Karpas-422 (cell line): ENCODE measurements around the gene CHID1. TPM values are rescaled to one million over a fixed set of nuclear protein-coding genes. Genes with fewer than 3 reads are reported as not detected.

Experiments used
- DNase-seq: peaks from one replicate; pipeline ENCODE4 v3.0.0-alpha.2; 2015
- H2AFZ ChIP-seq: fragments of 200-600 bp; sonication (generic); 2 replicates; pipeline ENCODE4 v1.6.1; 2014; ENCODE audit warnings: antibody characterized with exemption, low read length, mixed read lengths
- H3K27ac ChIP-seq: fragments of 200-600 bp; sonication (generic); 2 replicates; pipeline ENCODE4 v1.5.1; 2014; ENCODE audit warnings: mild to moderate bottlenecking, low read length, moderate library complexity
- H3K27me3 ChIP-seq: fragments of 200-600 bp; sonication (generic); 2 replicates; pipeline ENCODE4 v1.6.1; 2014; ENCODE audit warnings: low read length, mixed read lengths
- H3K36me3 ChIP-seq: fragments of 200-600 bp; sonication (generic); 2 replicates; pipeline ENCODE4 v1.6.1; 2014; ENCODE audit warnings: low read length, mixed read lengths; ENCODE audit not compliant: insufficient read depth
- H3K4me1 ChIP-seq: fragments of 200-600 bp; sonication (generic); 2 replicates; pipeline ENCODE4 v1.6.1; 2014; ENCODE audit warnings: mild to moderate bottlenecking, low read length, mixed read lengths
- H3K4me2 ChIP-seq: fragments of 200-600 bp; sonication (generic); 2 replicates; pipeline ENCODE4 v1.6.1; 2014; ENCODE audit warnings: low read length, low read depth, mild to moderate bottlenecking; ENCODE audit not compliant: poor library complexity, severe bottlenecking
- H3K4me3 ChIP-seq: fragments of 200-600 bp; sonication (generic); 2 replicates; pipeline ENCODE4 v1.5.1; 2014; ENCODE audit warnings: mild to moderate bottlenecking, antibody characterized with exemption, low read length, mixed read lengths
- H3K79me2 ChIP-seq: fragments of 200-600 bp; sonication (generic); 2 replicates; pipeline ENCODE4 v1.6.1; 2014; ENCODE audit warnings: mild to moderate bottlenecking, low read length, mixed read lengths
- H3K9ac ChIP-seq: fragments of 200-600 bp; sonication (generic); 2 replicates; pipeline ENCODE4 v1.6.0; 2014; ENCODE audit warnings: low read length
- H3K9me2 ChIP-seq: fragments of 200-600 bp; sonication (generic), shearing (Covaris generic); replicated peaks from 2 replicates; pipeline ENCODE4 v1.6.0; 2014; ENCODE audit warnings: mild to moderate bottlenecking, low read length, moderate library complexity; ENCODE audit not compliant: insufficient read depth
- H3K9me3 ChIP-seq: fragments of 300-700, 200-600 bp; sonication (generic); 2 replicates; pipeline ENCODE4 v1.6.1; 2014; ENCODE audit warnings: low read length, mixed read lengths
- H4K20me1 ChIP-seq: fragments of 200-600 bp; sonication (generic); 2 replicates; pipeline ENCODE4 v1.6.1; 2014; ENCODE audit warnings: mild to moderate bottlenecking, antibody characterized with exemption, low read length, low read depth; ENCODE audit not compliant: insufficient read depth
- total RNA-seq: library from RNA; depleted of rRNA; stranded (reverse); fragments of >200 nt; shearing (Covaris generic); gene quantifications from 2 replicates; pipeline ENCODE4 v1.2.3, GENCODE V29; 2014; ENCODE audit warnings: low replicate concordance

The CHID1 gene
- total RNA-seq, 1 experiment from 2014 or later: 32.8 TPM

DNA sequence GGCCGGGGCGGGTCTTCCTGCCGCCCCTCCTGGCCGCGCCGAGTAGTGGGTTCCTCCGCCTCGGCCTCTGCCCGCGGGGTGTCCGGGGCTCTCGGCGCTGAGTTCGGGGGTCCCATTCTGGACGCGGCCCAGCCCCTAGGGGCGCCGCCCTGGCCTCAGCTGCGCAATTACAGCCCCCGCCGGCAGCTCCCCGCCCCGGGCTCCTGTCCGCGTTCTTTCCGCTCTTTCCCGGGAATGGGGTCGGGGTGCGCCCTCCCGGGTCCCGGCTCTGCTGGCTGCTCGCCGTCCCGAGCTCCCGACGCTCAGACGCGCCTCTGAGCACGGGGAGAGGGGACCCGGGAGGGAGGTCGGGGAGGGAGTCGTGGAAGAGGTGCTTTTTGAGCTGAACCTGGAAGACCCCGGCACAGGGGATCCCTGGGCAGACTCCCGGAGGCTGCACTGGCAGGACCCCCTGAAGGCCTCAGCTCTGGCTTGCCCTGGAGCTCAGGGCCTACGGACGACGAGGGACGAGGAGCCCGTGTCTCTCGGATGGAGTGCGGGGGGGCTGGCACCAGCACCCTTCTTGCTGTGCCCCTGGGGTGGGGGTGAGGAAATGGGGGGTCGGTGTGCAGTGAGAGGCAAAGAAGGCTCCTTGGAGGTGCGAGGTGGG is 67.4 kb downstream of the CHID1 start:
- Histone ChIP-seq H3K27me3 (no peaks in the 10 kb centered on the region), H3K79me2 (peaks cover 24% of the 10 kb centered on the region), H3K9ac (peak overlapping the region; percentile 99), H2AFZ (peak overlapping the region; percentile 87; the same call in 1 of the 2 replicates), H3K36me3 (0 out of 2 replicates have a peak, but pooled peaks cover 3% of the 10 kb centered on the region), H3K9me3 (no peaks in the 10 kb centered on the region), H4K20me1 (peaks cover 27% of the 10 kb centered on the region; the same call in 1 of the 2 replicates), H3K9me2 (no peaks in the 10 kb centered on the region), H3K4me2 (peak overlapping the region; percentile 85), H3K4me1 (peaks cover 24% of the 10 kb centered on the region), H3K4me3 (peak overlapping the region; percentile 99), H3K27ac (no peak overlapping the region)
- DNase-seq: no peak

DNA sequence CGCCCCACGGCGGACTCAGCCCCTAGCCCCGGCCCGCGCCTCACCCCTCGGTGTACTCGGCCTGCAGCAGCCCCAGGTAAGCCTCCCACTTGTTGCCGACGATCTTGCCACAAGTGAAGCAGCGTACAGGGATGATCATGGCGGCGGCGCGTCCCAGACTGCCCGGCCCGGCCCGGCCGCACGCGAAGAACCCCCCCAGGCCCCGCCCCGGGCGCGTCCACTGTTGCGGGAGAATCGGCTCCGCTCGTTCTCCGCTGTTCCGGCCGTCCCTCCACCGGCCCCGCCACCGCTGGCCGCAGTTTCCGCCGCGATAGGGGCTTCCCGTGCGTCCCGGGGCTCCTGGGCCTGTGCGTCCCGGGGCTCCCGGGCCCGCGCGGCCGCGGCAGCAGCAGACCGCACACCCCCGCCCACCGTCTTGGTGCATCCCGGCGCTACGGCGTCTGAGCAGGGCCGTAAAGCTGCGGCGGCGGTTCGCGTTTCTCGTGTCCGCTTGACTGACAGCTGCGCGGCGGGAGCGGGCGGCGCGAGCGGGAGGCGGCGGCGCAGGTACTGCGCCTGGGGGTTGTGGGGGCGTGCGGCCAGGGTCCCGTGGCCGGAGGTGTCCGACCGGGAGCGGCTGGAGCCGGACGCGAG is 68.1 kb downstream of the CHID1 start, which contains the start of the genes POLR2L and TSPAN4:
TSS of gene POLR2L (minus strand) at position 160 of the 633 bp plus-strand sequence. CDS start at position 139, 21 bp downstream.
TSS of gene TSPAN4 (plus strand) at position 483 of the 633 bp plus-strand sequence. CDS start 7,453 bp downstream, outside the sequence.
- Histone ChIP-seq H3K9me2 (no peaks in the 10 kb centered on the region), H4K20me1 (peaks cover 31% of the 10 kb centered on the region; the same call in 1 of the 2 replicates), H3K79me2 (peaks cover 24% of the 10 kb centered on the region), H3K9ac (peak within 1 kb of the TSS; percentile 99), H3K4me2 (peak within 1 kb of the TSS; percentile 85), H2AFZ (peak within 1 kb of the TSS; percentile 87; the same call in 1 of the 2 replicates), H3K27ac (peak within 1 kb of the TSS; percentile 65), H3K36me3 (0 out of 2 replicates have a peak, but pooled peaks cover 3% of the 10 kb centered on the region), H3K4me1 (peaks cover 24% of the 10 kb centered on the region), H3K4me3 (peak within 1 kb of the TSS; percentile 99), H3K9me3 (no peaks in the 10 kb centered on the region), H3K27me3 (no peaks in the 10 kb centered on the region)
- peak; percentile 96 for DNase-seq

DNA sequence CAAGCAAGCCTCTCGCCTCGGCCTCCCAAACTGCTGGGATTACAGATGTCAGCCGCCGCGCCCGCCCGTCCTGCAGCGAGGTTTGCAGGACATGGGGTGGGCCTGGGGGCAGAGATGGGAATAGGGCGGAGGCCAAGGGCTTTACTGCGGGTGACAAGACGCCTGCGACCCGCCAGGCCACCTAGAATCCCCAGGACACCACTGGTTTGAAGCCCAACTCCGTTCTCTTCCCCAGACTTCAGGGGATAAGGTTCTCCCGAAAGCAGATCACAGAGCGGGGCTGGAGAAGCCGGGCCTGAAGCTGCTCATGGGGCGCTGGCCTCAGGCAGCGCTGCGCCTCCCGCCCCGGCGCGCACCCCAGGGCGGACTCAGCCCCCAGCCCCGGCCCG is 68.6 kb downstream of the CHID1 start:
- no peaks in the 10 kb centered on the region for H3K9me2 ChIP-seq
- H3K9ac ChIP-seq: peak overlapping the region; percentile 99
- peak overlapping the region; percentile 65; the same call in 1 of the 2 replicates for H3K27ac ChIP-seq
- H3K4me1 ChIP-seq: peaks cover 24% of the 10 kb centered on the region
- no peaks in the 10 kb centered on the region for H3K27me3 ChIP-seq
- H4K20me1 ChIP-seq: peaks cover 31% of the 10 kb centered on the region; the same call in 1 of the 2 replicates
- no peaks in the 10 kb centered on the region for H3K9me3 ChIP-seq
- H3K4me2 ChIP-seq: peak overlapping the region; percentile 85
- no peak for DNase-seq
- H2AFZ ChIP-seq: no peak overlapping the region
- H3K4me3 ChIP-seq: peak overlapping the region; percentile 99
- H3K36me3 ChIP-seq: 0 out of 2 replicates have a peak, but pooled peaks cover 3% of the 10 kb centered on the region
- peaks cover 24% of the 10 kb centered on the region for H3K79me2 ChIP-seq

DNA sequence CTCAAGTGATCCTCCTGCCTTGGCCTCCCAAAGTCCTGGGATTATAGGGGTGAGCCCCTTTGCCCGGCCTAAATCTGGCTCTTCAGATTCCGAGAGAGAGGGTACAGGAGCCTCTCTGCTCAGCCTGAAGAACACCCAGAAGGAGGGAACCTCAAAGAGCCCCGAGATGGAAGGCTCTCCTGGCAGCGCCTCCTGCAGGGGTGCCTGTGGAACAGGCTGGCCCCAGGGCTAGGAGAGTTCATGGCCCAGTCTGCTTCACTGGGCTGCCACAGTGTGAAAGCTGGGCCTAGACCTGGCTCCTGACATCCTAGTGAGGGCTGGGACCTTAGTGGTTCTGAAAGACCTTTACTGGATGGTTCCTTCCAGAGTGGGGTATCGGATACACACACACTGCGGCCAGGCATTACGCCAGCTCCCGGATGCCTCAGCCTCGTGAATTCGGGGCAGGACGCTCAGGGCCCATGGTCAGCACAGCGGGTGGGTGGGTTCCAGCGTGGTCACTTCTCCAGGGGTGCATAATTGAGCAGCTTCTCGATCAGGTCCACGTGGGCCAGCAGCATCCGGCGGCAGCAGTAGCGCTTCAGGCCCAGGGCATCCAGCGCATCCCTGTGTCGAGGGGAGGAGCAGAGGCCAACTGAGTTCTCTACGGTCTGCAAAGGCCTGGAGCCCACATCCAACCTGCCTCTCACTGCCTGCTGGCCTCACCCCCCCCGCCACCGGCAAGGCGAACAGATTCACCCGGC is 70.6 kb downstream of the CHID1 start:
- Histone ChIP-seq H3K27ac (no peak overlapping the region), H2AFZ (no peak overlapping the region), H4K20me1 (peaks cover 19% of the 10 kb centered on the region; the same call in 1 of the 2 replicates), H3K27me3 (no peaks in the 10 kb centered on the region), H3K4me2 (peak overlapping the region; percentile 85), H3K9me2 (no peaks in the 10 kb centered on the region), H3K9me3 (no peaks in the 10 kb centered on the region), H3K9ac (no peak overlapping the region), H3K4me3 (no peak overlapping the region), H3K4me1 (peaks cover 24% of the 10 kb centered on the region), H3K79me2 (peaks cover 24% of the 10 kb centered on the region), H3K36me3 (0 out of 2 replicates have a peak, but pooled peaks cover 3% of the 10 kb centered on the region)
- no peak for DNase-seq

DNA sequence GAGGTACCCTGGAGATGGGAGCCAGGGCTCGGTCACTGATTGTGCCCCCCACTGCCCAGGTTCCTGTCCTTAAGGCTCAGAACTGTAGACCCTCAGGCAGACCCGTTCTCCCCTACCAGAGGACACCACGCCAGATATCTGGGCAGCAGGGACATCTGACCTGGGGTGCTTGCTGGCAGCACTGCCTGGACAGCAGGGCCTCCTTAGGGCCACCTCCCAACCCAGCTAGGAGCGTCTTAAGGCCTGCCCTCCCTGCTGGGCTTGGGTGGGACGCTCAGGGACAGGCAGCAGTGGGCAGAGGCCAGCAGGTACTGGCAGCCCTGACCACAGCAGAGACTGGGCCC is 71.4 kb downstream of the CHID1 start:
- peaks cover 24% of the 10 kb centered on the region for H3K79me2 ChIP-seq
- H3K9ac ChIP-seq: no peak overlapping the region
- peaks cover 23% of the 10 kb centered on the region for H3K4me1 ChIP-seq
- H3K9me3 ChIP-seq: no peaks in the 10 kb centered on the region
- no peak for DNase-seq
- H3K4me3 ChIP-seq: no peak overlapping the region
- no peak overlapping the region for H3K4me2 ChIP-seq
- H2AFZ ChIP-seq: no peak overlapping the region
- H3K36me3 ChIP-seq: 0 out of 2 replicates have a peak, but pooled peaks cover 3% of the 10 kb centered on the region
- peaks cover 26% of the 10 kb centered on the region; the same call in 1 of the 2 replicates for H4K20me1 ChIP-seq
- no peaks in the 10 kb centered on the region for H3K9me2 ChIP-seq
- H3K27ac ChIP-seq: no peak overlapping the region
- H3K27me3 ChIP-seq: no peaks in the 10 kb centered on the region

DNA sequence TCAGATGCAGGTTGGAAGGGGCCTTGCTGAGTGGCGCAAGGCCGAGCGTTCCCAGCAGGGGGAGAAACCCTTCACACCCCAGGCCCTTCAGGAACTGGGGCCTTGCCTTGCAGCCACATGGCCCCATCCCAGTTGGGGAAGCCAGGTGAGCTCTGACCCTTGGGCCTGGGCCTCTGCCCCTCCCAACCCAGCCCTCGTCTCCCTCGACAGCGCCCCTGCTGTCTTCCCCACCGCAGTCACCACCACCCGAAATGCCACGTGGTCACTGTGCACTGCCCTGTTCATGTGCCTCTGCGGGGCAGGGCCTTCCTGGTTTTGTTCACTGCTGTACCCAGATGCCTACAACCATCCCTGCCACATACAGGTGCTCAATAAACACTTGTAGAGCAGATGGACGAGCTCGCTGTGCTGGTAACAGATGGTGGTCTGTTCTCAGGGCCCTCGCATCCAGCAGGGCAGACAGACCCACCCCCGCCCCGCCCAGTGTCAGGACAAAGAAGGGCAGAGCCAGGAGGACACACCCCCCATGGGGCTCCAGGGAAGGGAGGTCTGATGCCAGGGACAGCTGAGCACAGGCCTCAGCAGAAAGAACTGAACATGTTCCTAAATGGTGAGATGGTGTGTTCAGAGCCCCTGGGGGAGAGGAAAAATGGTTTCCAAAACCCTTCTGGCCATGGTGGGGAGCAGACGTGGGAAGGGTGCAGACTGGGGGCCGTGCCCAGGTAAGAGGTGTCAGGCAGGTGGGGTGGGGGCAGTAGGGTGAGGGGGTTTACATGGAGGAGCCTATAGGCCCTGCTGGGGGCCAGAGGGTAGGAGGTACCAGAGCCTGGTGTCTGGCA is 72.0 kb downstream of the CHID1 start:
- H3K9me3 ChIP-seq: no peaks in the 10 kb centered on the region
- no peak for DNase-seq
- peaks cover 28% of the 10 kb centered on the region; the same call in 1 of the 2 replicates for H4K20me1 ChIP-seq
- no peak overlapping the region for H3K4me3 ChIP-seq
- H3K79me2 ChIP-seq: peaks cover 24% of the 10 kb centered on the region
- H3K4me1 ChIP-seq: peaks cover 19% of the 10 kb centered on the region
- no peaks in the 10 kb centered on the region for H3K9me2 ChIP-seq
- H2AFZ ChIP-seq: no peak overlapping the region
- H3K4me2 ChIP-seq: no peak overlapping the region
- H3K9ac ChIP-seq: no peak overlapping the region
- H3K36me3 ChIP-seq: 0 out of 2 replicates have a peak, but pooled peaks cover 3% of the 10 kb centered on the region
- no peaks in the 10 kb centered on the region for H3K27me3 ChIP-seq
- no peak overlapping the region for H3K27ac ChIP-seq

DNA sequence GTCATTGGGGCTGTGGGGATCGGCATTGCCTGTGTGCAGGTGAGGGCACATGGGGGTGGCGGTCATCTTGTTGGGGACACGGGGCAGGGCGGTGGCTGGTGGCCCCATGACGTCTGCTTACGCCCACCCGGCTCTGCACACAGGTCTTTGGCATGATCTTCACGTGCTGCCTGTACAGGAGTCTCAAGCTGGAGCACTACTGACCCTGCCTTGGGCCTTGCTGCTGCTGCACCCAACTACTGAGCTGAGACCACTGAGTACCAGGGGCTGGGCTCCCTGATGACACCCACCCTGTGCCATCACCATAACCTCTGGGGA is 72.7 kb downstream of the CHID1 start:
- no peak overlapping the region for H3K4me2 ChIP-seq
- H3K36me3 ChIP-seq: 0 out of 2 replicates have a peak, but pooled peaks cover 3% of the 10 kb centered on the region
- H3K9me2 ChIP-seq: no peaks in the 10 kb centered on the region
- H3K4me3 ChIP-seq: no peak overlapping the region
- H3K27ac ChIP-seq: no peak overlapping the region
- H3K4me1 ChIP-seq: peaks cover 19% of the 10 kb centered on the region
- H3K79me2 ChIP-seq: peaks cover 24% of the 10 kb centered on the region
- peaks cover 31% of the 10 kb centered on the region; the same call in 1 of the 2 replicates for H4K20me1 ChIP-seq
- H3K27me3 ChIP-seq: no peaks in the 10 kb centered on the region
- H3K9ac ChIP-seq: no peak overlapping the region
- no peak for DNase-seq
- H2AFZ ChIP-seq: no peak overlapping the region
- no peaks in the 10 kb centered on the region for H3K9me3 ChIP-seq
